Vagina (tissue), 2 donors: ENCODE measurements around the gene FBLIM1.

Source experiments
- POLR2A ChIP-seq, 2 donors: fragments of 450-650 bp; IDR thresholded peaks; one replicate each; pipeline ENCODE4 v1.6.1; 2017; ENCODE audit warnings: antibody characterized with exemption in 2 of 2, mild to moderate bottlenecking in 2 of 2, moderate library complexity in 2 of 2
- TF ChIP-seq, protein P1 (sequence below), 3 experiments: fragments of 450-650 bp in 2 of 3; fragments of 200-600 bp in 1 of 3; sonication (generic) in 1 of 3; IDR thresholded peaks; one replicate each; pipeline ENCODE4 v1.5.1; 2017 to 2019; ENCODE audit warnings: antibody characterized with exemption in 3 of 3, mild to moderate bottlenecking in 2 of 3, moderate library complexity in 2 of 3

DNA sequence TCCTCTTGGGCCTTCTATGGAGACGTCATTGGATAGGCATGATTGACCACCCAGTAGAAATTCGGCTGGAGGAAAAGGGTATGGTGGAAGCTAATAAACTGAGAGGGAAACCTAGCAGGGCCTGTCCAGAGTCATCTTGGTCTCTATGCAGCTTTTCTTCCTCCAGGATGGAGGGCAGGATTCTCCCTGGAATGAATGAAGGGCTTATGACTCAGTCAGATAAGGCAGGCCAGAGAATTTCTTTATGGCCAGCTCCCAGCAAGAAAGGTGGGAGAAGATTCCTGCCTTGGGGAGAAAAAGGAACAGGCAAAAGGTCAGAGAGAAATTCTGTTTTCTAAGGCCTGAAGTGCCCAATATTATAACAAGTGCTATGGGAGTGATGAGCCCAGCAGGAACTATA is 17.1 kb downstream of the FBLIM1 start:
- TF ChIP-seq, protein P1, sequence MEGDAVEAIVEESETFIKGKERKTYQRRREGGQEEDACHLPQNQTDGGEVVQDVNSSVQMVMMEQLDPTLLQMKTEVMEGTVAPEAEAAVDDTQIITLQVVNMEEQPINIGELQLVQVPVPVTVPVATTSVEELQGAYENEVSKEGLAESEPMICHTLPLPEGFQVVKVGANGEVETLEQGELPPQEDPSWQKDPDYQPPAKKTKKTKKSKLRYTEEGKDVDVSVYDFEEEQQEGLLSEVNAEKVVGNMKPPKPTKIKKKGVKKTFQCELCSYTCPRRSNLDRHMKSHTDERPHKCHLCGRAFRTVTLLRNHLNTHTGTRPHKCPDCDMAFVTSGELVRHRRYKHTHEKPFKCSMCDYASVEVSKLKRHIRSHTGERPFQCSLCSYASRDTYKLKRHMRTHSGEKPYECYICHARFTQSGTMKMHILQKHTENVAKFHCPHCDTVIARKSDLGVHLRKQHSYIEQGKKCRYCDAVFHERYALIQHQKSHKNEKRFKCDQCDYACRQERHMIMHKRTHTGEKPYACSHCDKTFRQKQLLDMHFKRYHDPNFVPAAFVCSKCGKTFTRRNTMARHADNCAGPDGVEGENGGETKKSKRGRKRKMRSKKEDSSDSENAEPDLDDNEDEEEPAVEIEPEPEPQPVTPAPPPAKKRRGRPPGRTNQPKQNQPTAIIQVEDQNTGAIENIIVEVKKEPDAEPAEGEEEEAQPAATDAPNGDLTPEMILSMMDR (IDR thresholded peaks at IDR 0.05): no peak
- TF ChIP-seq POLR2A (IDR thresholded peaks at IDR 0.05): no peak
